SW 1271 (cell line): ENCODE results near the gene PCNX4.

Experiments
- DNase-seq, 2 experiments: peaks; one replicate each; lab custom pipeline; 2025; lab: John Stamatoyannopoulos, UW

PCNX4 gene

DNA sequence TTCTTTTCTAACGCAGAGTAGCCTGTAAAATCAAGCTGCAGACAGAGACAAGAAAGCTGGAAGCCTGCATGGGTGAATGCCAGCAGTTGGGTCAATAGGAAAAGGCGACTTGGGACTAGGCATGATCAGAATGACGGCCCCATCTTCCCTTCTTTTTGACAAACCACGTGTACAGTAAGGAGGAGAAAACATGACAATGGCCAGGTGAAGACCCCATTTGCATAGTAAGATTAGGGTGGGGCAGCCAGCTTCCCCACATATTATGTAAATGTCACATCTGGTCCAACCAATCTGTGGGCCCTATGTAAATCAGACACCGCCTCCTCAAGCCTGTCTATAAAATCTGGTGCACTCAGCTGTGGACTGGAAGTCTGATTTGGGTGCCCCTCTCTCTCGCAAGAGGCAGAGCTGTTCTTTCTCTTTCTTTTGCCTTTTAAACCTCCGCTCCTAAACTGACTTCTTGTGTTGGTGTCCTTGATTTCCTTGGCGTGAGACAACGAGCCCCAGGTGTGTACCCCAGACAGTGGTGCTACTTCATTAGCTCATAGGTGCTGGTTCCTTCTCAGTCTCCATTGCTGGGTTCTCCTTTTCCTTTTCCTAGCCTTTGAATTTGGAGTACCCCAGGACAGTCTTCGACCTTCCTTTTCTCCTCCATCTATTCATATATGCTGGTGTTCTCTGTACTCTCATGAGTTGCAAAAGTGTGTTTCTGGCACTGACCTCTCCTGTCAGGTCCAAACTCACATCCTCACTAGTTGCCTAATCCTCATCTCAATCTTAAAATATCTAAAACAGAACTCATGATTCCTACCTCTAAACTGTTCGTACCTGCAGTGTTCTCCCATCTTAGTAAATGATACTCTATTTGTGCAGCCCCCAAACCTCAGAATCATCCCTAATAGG is 82.9 kb downstream of the PCNX4 start:
- DNase-seq, result no peak

DNA sequence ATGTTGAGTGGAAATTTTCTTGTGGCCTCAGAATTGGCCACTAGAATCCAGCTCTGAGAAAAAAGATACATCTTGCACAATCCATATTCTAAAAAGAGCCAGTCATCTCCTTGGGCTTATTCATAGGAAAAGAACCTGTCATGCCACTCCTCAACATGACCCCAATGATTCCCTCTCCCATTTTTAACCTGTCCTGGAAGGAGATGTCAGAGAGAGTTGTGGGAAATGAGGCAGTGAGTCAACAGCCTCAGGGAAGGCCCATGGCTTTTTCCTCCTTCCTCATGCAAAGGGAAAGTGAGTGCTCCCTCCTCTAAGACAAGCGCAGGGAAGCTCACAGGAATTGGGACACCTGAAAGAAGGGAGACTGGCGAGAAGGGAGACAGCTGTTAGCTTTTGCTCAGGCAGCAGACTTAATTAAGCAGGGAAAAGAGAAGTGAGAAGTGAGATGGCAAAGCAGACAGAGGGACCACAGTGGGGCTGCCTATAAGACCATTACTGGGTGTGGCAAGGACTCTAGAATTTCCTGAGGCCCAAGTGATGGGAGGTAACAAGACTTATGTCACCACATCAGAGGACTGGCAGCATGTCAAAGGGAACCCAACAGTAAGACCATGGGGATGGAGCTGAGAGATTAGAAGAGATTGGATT is 83.7 kb downstream of the PCNX4 start:
- DNase-seq, result no peak

DNA sequence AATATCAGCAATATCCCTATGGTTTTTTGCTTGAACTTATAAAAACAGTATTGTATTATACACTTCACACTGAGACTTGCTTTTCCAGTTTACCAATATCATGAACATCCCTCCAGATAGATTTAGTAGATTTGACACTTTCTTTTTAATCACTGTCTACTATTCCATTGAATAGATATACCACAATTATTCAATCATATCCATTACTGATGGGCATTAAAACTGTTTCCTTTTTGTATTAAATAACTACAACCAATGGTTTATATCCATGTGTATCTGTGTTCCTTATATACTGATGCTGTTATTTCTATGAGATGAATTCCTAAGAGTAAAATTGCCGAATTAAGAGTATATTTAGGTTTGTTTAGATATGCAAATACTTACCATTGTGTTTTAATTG is 86.4 kb downstream of the PCNX4 start:
- DNase-seq, result no peak

DNA sequence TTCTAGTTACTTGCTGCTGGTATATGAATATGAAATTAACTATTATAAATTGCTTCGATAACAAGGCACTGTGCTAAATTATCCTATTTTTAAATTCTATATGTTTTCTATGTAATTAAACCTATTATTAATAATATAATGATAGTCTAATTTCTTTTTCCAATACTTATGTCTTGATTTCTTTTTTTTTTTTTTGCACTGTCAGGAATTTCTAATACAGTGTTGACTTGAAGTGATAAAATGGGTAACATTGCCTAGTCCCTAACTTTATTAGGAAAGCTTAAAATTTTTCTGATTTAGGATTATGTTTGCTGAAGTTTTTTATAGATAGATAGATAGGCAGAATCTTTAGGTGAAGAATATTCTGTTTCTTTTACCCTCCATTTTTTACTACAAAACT is 87.1 kb downstream of the PCNX4 start:
- DNase-seq, result no peak

DNA sequence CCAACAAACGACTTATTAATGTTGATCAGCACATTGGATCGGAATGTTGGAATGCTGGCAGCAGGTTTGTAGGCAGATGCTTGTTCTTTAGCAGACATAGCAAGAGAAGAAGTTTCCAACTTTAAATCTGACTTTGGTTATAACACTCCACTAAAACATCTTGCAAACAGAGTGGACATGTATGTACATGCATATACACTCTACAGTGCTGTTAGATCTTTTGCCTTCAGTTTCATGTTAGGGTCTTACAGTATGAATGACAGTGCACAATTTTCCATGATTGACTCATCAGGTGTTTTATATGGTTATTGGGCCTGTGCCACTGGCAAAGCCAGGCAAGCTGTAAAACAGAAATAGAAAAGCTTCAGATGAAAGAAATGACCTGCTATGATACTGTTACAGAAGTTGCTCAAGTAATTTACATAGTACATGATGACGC is 87.7 kb downstream of the PCNX4 start:
- DNase-seq, result no peak

DNA sequence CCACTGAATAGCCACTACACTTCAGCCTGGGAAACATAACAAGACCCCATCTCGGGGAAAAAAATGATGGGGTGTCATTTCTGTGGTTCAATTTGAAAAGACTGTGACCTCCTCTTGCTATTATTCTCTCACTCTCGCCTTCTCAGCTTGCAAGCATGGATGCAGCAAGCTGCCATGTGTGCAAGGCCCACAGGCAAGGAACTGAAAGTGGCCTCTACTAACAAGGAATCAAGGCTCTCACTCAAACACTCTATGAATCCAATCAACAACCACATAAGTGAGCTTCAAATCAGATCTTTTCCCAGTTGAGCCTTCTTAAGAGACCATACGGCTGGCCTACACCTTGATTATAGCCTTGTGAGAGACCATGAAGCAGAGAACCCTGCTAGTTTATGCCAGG is 91.4 kb downstream of the PCNX4 start:
- DNase-seq, result no peak

DNA sequence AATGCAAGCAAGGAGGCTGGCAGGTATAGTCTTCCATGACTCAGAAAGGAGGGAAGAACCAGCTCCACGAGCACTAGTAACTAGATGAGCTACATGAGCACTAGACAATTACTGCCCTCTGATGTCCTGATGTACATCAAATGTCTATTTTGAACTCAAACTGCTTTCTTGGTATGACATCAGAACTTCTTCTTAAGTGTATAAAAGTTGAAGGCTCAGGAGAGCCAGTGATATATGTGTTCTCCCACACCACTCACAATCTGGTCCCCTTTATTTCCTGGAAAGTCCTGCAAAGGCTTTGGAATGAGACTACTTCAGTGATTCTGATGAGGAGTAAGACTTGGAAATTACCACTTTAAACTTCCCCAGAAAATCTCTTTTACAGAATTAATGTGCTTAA is 92.0 kb downstream of the PCNX4 start:
- DNase-seq, result no peak

DNA sequence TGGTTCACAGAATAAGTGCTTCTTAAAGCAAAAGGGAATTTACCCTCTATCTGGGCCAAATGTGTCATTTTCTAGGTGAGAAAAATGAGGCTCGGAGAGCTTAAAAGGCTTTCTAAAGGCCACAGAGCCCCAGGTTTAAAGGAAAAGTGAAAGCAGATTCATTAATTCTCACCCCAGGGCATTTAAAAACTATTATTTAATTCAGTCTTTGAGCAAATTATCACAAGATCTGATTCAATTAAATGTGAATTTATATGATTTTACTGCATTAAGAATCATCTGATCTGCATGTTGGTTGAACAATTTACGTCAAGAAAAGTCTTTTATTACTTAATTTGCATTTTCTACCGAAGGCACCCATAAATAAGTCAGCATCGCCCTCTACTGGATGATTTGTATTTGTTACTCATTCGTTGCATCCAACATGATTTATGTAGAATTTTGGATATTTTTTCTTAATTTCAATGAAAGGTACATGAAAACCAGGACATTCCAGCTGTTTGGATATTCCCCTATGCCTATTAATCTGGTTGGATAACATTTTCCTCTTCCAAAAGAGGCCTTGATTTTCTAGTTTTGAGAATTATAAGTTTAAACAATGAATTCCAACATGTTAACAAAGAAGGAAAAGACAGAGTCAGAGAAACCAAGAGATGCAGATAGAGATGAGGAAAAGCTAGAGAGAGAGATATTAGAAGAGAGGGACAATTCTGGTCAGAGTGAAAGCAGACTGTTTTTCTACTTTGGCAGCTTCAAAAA is 92.6 kb downstream of the PCNX4 start:
- peak in 1 of 2 experiments; percentile 68 for DNase-seq

DNA sequence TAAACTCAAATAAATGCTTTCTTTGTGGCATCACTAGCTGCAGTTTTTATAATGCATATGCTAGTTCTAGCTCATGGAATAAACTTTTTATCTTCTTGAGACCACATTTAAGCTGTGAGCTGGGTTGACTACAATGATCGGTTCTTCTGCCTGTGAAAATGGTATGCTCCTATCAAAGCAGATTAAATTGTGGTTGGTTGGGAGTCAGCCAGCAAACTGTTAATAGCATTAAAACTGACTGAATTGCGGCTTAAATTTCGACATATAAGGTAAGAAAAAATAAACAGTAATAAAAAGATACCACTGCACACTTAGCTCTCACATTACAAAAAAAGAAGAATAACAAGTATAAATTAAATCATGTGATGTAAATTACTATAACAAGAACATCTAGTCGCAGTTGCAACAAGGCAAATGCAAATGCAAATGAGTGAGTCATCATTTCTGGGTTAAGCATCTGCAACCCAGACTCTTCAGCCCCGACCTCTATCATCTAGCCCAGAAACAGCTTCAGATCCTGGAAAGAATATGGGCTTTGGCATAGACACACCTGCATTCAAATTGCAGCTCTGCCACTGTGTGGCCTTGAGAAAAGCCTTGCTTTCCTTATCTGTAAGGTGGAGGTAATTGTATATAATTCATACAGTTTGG is 93.3 kb downstream of the PCNX4 start:
- no peak for DNase-seq

DNA sequence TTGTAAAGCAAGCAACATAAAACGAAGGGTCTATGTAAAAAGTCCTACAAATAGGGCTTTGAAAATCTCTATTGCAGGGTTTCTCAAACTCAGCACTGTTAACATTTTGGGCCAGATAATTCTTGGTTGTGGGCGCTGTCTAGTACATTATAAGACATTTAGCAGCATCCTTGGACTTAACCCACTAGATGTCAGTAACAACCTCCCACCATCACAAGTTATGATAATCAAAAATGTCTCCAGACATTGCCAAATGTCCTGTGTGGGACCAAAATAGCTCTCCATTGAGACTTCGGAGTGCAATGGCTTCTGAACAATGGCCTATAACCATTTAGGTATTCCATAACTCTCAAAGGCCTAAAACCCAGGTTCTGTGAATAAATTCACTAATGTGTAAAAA is 96.4 kb downstream of the PCNX4 start:
- peak in 1 of 2 experiments; percentile 25 for DNase-seq

DNA sequence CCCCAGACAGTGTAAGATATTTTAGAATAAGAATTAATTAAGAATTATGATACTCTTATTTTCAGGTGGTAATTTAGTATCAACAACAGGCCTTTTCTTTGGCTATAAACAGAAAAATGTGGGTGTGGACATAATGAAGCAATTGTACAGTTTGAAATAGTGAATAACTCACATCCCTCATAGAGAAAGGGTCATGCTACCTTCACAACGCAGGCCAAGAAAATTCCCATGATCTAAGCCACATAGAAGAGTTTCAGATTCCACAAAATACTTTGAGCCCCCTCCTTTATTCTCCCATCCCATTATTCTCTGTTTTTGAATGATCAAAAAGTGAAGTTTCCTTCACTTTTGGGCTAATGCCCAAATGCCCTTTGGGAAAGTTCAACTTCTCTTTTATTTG is 97.0 kb downstream of the PCNX4 start:
- no peak for DNase-seq

DNA sequence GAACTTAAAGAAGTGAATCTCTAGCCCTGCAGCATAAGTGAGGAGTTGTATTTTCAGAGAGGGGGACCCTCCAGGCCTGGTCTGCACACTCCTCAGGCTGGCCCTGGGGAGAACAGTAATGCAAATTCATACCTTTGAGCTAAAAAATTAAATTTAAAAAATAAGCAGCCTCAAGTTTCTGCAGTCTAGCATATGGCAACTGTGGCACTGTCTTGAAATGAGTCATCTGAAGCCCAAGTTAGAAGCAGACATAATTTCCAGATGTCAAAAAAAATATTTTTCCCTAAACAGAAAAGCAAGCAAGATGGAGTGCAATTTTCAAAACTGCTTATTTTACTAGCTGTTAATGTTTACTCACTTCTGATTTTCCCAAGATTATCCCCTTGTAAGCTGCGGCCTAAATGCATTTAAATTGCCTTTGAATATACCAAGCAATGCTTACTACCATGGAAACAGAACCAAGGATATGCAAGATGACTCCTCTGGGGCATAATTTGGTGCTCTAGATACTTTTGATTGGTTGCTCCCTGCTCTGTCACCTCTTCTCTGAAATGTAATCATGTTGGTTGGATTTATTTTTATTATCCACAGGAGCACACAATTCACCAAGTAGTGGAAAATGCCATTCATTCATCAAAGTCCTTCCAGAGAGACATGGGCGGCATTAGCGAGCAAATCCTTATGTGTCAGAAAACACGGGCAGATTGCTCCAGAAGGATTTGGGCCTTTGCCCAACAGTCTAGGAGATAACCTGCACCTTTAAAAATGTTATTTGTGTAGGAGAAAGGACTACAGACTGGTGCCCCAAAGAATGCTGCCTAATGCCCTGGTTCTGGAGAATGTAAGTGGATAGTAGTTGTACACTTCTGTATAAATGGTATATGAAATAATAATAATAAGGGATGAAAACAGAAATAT is 98.5 kb downstream of the PCNX4 start:
- no peak for DNase-seq

DNA sequence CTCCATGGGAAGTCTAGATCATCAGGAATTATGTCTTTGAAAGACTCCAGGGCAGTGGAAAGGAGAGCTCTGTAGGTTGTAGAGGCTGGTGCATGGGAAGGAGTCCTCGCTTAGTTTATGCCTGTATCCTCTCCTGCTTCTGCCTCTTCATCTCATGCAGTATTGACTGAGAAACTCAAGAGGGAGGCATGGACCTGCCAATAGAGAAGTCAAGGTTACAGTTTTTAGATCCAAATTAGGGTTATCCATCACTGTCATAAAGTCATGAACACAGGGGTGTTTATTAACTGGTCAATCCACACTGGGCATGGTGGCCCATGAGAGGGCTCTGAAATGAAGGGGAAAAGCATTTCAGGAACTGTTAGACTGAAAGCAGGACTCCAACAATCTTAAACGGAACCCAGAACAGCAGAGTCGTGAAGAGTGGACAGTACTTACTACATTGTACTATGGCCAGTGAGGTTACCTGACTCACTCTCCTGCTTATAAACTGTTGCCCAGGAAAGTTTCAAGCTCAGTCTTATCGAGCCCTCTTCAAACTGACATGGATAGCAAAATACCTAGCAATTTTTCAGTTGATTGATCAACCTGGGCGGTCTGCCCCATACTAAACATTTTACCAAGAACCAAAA is 103.6 kb downstream of the PCNX4 start:
- no peak for DNase-seq

DNA sequence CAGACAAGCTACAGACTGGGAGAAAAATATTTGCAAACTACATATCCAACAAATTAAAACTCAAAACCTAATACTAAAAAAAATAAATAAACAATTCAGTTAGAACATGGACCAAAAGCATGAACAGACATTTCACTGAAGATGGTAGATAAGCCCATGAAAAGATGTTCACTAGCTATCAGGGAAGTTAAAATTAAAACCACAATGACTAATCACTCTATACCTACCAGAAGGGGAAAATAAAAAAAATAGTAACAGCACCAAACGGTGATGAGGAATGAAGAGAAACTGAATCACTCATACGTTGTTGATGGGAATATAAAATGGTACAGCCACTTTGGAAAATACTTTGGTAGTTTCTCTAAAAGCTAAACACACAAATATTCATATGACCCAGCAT is 104.6 kb downstream of the PCNX4 start:
- no peak for DNase-seq

DNA sequence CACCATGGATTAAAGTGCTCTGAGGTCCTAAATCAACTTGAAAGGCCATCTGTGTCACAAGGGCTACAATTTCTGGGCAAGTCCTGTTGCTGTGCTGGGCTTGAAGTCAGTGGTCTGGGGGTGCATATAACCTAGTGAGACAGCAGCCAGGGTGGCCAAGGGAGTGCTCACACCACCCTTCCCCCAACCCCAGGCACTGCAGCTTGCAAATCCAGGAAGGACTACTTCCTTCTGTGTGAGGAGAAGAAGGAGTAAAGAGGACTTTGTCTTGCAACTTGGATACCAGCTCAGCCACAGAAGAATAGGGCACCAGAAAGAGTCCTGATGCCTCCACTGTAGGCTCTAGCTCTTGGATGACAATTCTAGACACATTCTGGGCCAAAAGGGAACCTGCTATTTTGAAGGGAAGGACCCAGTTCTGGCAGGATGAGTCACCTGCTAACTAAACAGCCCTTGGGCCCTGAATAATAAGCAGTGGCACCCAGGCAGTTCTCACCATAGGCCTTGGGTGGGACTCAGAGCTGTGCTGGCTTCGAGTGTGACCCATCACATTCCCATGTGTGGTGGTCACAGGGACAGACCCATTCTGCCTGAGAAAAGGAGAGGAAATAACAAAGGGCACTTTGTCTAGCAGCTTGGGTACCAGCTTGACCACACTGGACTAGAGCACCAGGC is 106.0 kb downstream of the PCNX4 start:
- DNase-seq, result no peak

DNA sequence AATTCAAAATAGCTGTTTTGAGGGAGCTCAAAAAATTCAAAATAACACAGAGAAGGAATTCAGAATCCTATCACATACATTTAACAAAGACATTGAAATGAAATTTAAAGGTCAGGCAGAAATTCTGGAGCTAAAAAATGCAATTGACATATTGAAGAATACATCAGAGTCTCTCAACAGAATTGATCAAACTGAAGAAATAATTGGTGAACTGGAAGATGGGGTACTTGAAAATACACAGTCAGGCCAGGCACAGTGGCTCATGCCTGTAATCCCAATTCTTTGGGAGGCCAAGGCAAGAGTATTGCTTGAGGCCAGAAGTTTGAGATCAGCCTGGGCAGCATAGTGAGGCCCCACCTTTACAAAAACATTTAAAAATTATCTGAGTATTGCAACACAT is 107.6 kb downstream of the PCNX4 start:
- no peak for DNase-seq

DNA sequence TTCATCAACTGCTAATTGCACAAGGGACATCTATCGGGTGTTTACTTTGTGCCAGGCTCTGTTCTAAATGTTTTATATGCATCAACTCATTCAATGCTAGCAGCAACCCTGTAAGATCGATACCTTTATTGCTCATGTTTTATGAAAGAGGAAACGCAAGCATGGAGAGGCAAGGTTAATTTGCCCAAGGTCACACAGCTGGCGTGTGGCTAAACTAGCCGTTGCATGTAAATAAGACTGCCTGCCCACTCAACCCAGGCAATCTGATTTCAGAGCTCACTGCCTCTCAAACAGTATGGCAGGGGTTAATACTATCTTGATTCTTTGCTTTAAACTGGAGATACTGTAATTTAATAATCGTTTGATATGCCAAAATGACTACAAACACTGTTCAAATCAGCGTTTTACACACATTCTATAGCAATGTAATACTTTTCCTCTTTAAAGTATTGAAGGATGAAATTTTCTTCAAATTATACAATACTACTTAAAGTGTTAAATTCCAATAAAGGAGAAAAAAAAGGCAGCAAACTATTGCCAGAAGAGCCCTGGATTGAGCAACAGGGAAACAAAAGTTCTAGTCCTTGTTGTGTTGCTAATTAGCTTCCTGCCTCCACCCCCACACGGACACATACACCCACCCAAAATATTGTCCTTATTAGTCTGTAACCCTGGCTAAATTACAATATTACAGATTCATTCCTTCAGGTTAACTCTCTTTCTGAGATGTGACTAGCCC is 112.5 kb downstream of the PCNX4 start:
- no peak for DNase-seq

DNA sequence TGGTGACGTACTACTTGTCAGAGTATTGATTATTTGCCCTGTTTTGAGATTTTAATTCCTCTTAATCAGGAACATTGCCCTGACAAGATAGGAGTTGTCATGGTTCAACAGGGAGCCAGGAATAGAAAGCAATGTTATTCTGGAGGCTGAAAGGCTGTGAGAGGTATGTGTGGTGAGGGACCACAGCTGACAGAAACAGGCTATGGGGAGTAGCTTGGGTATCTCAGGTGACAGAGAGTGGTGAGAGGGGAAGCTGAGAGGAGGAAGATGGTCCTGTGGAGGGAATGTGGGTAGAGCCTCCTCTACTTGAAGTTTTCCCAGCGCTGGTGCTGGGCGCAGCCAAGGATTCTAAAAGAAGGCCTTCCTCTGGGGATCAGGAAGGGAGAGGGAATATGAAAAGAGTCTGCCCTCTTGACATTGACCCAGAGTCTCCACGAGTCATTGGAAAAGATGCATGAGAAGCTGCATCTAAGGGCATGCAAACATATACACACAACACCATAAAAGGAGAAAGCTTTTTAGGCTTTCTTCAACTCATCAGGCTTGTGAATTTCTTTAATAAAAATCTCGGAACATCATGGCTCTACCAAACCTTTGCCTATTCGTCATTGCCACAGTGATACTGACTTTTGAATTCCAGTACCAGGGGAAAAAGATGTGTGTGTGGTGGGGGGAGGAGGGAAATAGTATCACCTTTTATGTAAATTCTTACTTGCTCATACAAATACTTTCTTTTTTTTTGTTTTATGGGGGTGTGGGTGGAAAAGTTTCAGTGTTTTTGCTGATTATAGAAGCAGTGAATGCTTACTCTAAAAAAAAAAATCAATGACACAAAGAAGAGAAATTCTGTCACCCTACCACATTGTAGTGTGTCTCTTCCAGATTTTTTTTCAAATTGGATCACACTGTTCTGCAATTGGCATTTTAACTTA is 113.4 kb downstream of the PCNX4 start:
- no peak for DNase-seq
